ENCODE measurements around the gene TOPAZ1. TPM values are rescaled to one million over a fixed set of nuclear protein-coding genes. Genes with fewer than 3 reads are reported as not detected.

Gene TOPAZ1
- total RNA-seq, 3 donors from 2014 or later: not detected

DNA sequence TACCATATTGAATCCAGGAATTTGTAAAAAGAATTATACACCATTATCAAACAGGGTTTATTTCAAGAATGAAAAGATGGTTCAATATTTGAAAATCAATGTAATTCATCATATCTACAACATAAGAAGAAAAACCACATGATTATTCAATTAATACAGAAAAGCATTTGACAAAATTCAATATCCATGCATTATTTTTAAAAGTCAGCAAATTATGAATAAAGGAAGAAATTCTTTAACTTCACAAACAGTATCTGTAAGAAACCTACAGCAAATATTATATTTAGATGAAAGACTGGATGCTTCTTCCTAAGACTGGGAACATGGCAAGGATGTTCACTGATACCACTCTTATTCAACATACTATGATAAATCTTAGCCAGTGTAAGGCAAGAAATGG is 55.6 kb downstream of the TOPAZ1 start:
- H3K36me3 ChIP-seq: no peaks in the 10 kb centered on the region
- no peaks in the 10 kb centered on the region for H3K9me3 ChIP-seq
- no peaks in the 10 kb centered on the region for H3K4me1 ChIP-seq
- H3K27me3 ChIP-seq: no peaks in the 10 kb centered on the region
- TF ChIP-seq, protein P1, sequence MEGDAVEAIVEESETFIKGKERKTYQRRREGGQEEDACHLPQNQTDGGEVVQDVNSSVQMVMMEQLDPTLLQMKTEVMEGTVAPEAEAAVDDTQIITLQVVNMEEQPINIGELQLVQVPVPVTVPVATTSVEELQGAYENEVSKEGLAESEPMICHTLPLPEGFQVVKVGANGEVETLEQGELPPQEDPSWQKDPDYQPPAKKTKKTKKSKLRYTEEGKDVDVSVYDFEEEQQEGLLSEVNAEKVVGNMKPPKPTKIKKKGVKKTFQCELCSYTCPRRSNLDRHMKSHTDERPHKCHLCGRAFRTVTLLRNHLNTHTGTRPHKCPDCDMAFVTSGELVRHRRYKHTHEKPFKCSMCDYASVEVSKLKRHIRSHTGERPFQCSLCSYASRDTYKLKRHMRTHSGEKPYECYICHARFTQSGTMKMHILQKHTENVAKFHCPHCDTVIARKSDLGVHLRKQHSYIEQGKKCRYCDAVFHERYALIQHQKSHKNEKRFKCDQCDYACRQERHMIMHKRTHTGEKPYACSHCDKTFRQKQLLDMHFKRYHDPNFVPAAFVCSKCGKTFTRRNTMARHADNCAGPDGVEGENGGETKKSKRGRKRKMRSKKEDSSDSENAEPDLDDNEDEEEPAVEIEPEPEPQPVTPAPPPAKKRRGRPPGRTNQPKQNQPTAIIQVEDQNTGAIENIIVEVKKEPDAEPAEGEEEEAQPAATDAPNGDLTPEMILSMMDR (IDR thresholded peaks at IDR 0.05): no peak
- no peak for DNase-seq (ENCODE audit: low spot score in 2 of 2)
- no peak overlapping the region for H3K27ac ChIP-seq
- intact Hi-C loops (cut with DNase I; ENCODE audit: low total_unique reads): no loop called here
- H3K4me3 ChIP-seq: no peak overlapping the region

DNA sequence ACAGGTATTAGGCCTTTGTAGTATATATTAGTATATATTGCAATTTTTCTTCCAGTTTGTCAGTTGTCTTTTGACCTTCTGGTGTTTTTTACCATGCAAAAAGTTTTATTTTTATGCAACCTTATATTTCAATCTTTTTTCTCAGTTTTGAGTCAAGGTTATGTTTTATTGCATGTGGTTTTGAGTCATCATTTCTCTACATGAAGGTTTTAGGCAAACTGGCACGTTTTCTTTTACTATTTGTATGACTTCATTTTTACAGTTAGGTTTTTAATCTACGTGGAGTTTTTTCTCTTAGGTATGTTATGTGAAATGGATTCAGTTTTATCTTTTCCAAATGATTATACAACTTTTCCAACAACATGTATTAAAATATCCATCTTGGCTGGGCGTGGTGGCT is 60.1 kb downstream of the TOPAZ1 start:
- DNase-seq (ENCODE audit: low spot score in 2 of 2): no peak
- H3K4me1 ChIP-seq: no peaks in the 10 kb centered on the region
- no peak overlapping the region for H3K27ac ChIP-seq
- TF ChIP-seq POLR2AphosphoS5 (IDR thresholded peaks at IDR 0.05): no peak
- TF ChIP-seq POLR2A (IDR thresholded peaks at IDR 0.05): no peak
- TF ChIP-seq, protein P1 (IDR thresholded peaks at IDR 0.05): no peak
- no peaks in the 10 kb centered on the region for H3K27me3 ChIP-seq
- intact Hi-C loops (cut with DNase I; ENCODE audit: low total_unique reads): no loop called here
- no peaks in the 10 kb centered on the region for H3K9me3 ChIP-seq
- H3K4me3 ChIP-seq: no peak overlapping the region
- H3K36me3 ChIP-seq: peaks cover 7% of the 10 kb centered on the region

- H3K4me1 ChIP-seq: no peaks in the 10 kb centered on the region
- H3K36me3 ChIP-seq: no peaks in the 10 kb centered on the region
- TF ChIP-seq POLR2AphosphoS5 (IDR thresholded peaks at IDR 0.05) (no peak), POLR2A (IDR thresholded peaks at IDR 0.05) (no peak)
- TF ChIP-seq, protein P1 (IDR thresholded peaks at IDR 0.05): no peak
- no peak overlapping the region for H3K4me3 ChIP-seq
- H3K9me3 ChIP-seq: no peaks in the 10 kb centered on the region
- H3K27me3 ChIP-seq: no peaks in the 10 kb centered on the region
- H3K27ac ChIP-seq: no peak overlapping the region
- no peak for DNase-seq (ENCODE audit: low spot score in 2 of 2)
- intact Hi-C loops (cut with DNase I; ENCODE audit: low total_unique reads): no loop called here
These were observed 67.8 kb downstream of the TOPAZ1 start for GRCh38 chr3:44309500-44309899.

GRCh38 chr3:44318891-44319311 is 77.2 kb downstream of the TOPAZ1 start:
- intact Hi-C loops (cut with DNase I; ENCODE audit: low total_unique reads): loop anchor here (10.0 kb wide), 1 partner anchor 826 kb away; the partner anchor contains the start of gene CDCP1
- TF ChIP-seq, protein P1 (IDR thresholded peaks at IDR 0.05): no peak
- no peak for TF ChIP-seq POLR2A (IDR thresholded peaks at IDR 0.05)
- no peak for TF ChIP-seq POLR2AphosphoS5 (IDR thresholded peaks at IDR 0.05)
- Histone ChIP-seq H3K27ac (no peak overlapping the region), H3K27me3 (no peaks in the 10 kb centered on the region), H3K36me3 (no peaks in the 10 kb centered on the region), H3K4me3 (no peak overlapping the region), H3K9me3 (no peaks in the 10 kb centered on the region), H3K4me1 (no peaks in the 10 kb centered on the region)
- DNase-seq (ENCODE audit: low spot score in 2 of 2): no peak

GRCh38 chr3:44321335-44321734 is 79.6 kb downstream of the TOPAZ1 start:
- no peaks in the 10 kb centered on the region for H3K9me3 ChIP-seq
- TF ChIP-seq POLR2AphosphoS5 (IDR thresholded peaks at IDR 0.05) (no peak), POLR2A (IDR thresholded peaks at IDR 0.05) (no peak)
- TF ChIP-seq, protein P1 (IDR thresholded peaks at IDR 0.05): no peak
- DNase-seq (ENCODE audit: low spot score in 2 of 2): no peak
- no peak overlapping the region for H3K4me3 ChIP-seq
- no peaks in the 10 kb centered on the region for H3K4me1 ChIP-seq
- no peaks in the 10 kb centered on the region for H3K27me3 ChIP-seq
- H3K27ac ChIP-seq: no peak overlapping the region
- H3K36me3 ChIP-seq: no peaks in the 10 kb centered on the region
- intact Hi-C loops (cut with DNase I; ENCODE audit: low total_unique reads): no loop called here
